ENCODE data around the gene ATG7.

The ATG7 gene

DNA sequence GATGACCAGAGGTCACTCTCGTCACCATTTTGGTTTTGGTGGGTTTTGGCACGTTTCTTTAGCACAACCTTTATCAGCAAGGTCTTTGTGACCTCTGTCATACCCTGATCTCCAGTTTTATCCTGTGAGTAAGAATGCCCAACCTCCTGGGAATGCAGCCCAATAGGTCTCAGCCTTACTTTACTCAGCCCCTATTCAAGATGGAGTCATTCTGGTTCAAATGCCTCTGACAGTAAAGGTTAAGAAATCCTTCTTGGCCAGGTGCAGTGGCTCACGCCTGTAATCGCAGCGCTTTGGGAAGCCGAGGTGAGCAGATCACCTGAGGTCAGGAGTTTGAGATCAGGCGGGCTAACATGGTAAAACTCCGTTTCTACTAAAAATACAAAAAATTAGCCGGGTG is 3.2 kb upstream of the ATG7 start:
- DNase-seq (ENCODE audit: low read depth in 2 of 2) = no peak
- no peak overlapping the region for H3K4me3 ChIP-seq (replicated peaks in 1 of 2; ENCODE audit: low read depth in 2 of 2, low read length in 2 of 2)
- TF ChIP-seq, protein P1, sequence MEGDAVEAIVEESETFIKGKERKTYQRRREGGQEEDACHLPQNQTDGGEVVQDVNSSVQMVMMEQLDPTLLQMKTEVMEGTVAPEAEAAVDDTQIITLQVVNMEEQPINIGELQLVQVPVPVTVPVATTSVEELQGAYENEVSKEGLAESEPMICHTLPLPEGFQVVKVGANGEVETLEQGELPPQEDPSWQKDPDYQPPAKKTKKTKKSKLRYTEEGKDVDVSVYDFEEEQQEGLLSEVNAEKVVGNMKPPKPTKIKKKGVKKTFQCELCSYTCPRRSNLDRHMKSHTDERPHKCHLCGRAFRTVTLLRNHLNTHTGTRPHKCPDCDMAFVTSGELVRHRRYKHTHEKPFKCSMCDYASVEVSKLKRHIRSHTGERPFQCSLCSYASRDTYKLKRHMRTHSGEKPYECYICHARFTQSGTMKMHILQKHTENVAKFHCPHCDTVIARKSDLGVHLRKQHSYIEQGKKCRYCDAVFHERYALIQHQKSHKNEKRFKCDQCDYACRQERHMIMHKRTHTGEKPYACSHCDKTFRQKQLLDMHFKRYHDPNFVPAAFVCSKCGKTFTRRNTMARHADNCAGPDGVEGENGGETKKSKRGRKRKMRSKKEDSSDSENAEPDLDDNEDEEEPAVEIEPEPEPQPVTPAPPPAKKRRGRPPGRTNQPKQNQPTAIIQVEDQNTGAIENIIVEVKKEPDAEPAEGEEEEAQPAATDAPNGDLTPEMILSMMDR (IDR thresholded peaks at IDR 0.05; ENCODE audit: low read depth, low read length) = no peak

DNA sequence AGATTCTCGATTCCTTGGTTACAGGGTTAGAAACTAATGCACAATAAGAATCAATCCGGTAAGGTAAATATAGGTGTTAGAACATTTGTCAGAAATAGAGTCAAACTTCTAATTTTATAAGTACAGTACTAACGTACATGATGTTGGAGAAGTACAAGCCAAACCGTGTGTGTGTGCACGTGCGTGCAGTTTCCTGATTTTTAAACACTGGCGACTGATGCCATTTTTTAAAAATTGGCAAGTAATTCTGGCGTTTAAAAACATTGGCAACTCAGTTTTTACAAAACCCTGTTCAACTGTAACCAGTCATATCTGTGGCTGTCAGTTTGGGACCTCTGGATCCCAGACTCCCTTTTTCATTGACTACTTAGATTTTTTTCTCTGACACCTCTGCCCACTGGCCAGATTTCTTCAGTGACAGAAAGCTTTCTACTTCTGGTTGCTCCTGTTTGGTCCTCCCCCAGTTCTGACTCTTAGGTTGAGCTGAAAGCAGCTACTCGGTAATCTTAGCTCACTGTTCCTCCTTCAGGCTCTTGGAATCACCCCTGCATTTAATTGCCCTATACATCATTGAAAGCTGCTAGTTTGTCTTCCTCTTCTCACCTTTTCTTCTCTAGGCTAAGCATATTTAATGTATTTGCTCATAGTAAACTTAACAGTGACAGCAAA is 843 bp downstream of the ATG7 start:
- DNase-seq (ENCODE audit: low read depth in 2 of 2) = peak in 1 of 2 donors; percentile 31

DNA sequence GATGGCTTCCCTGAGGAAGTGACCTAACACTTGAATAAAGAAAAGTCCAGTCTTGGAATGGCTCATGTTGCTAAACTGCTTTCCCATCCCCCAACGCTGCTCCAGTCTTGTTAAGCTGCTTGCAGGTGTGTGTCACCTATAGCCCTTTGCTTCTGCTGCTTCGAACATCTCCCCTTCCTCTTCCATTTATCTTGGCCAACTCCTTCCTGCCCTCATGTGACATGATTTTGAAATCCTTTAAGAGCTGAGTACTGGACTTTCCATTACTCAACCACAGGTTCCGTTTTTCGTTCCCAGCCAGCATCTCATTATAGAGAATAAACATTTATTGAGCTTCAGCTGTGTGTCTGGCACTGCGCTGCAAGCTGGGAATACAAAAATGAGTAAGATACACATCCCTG is 1.7 kb downstream of the ATG7 start:
- H3K4me3 ChIP-seq (replicated peaks in 1 of 2; ENCODE audit: low read depth in 2 of 2, low read length in 2 of 2) = no peak overlapping the region
- DNase-seq (ENCODE audit: low read depth in 2 of 2) = no peak
- TF ChIP-seq, protein P1 (IDR thresholded peaks at IDR 0.05; ENCODE audit: low read depth, low read length) = no peak

More for the DNA sequence above, 843 bp downstream of the ATG7 start:
- TF ChIP-seq, protein P1 (IDR thresholded peaks at IDR 0.05; ENCODE audit: low read depth, low read length) = no peak
- peak overlapping the region; percentile 92 for H3K4me3 ChIP-seq (replicated peaks in 1 of 2; ENCODE audit: low read depth in 2 of 2, low read length in 2 of 2)

DNA sequence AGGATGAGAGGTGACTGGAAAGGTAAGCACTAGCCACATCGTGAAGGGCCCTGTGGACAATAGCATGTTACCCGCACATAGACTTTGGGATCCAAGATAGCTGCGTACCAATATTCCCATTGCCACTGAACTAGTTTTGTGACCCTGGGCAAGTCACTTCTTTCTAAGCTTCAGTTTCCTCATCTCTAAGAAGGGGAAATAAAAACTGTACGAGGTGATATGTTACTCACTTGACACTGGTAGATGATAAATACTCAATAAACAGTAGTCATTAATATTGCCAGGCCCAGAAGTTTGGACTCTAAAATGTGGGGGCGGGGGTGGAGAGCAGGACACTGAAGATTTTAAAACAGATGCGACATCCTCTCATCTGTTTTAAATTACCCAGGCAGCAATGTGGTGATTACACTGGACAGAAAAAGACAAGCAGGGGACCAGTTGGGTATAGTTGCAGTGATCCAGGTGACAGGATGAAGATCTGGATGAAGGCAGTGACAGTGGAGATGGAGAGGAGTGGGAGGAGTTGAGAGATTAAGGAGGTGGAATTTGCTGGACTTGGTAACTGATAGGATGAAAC is 2.5 kb downstream of the ATG7 start:
- H3K4me3 ChIP-seq (replicated peaks in 1 of 2; ENCODE audit: low read depth in 2 of 2, low read length in 2 of 2) = no peak overlapping the region

DNA sequence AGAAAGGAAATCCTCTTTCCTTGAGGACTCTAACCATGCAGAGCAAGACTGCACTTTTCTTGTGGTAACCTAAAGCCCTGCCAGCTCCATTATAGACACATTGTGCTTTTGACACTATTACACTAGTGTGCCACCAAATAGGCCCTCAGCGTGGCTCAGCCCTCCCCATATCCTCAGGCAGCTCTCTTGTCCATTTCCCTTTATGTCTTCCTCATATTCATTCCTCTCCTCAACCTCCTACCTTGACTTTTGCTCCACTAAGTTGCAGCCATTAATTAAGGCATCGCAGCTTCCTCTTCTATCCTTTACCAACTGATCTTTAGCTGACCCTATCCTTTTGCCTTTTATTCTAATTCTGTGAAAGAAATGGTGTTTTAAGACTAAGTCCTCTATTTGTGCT is 3.7 kb downstream of the ATG7 start:
- no peak for DNase-seq (ENCODE audit: low read depth in 2 of 2)
- TF ChIP-seq, protein P1 (IDR thresholded peaks at IDR 0.05; ENCODE audit: low read depth, low read length) = no peak
- H3K4me3 ChIP-seq (replicated peaks in 1 of 2; ENCODE audit: low read depth in 2 of 2, low read length in 2 of 2) = no peak overlapping the region

More for the DNA sequence above, 2.5 kb downstream of the ATG7 start:
- DNase-seq (ENCODE audit: low read depth in 2 of 2) = no peak
- TF ChIP-seq, protein P1 (IDR thresholded peaks at IDR 0.05; ENCODE audit: low read depth, low read length) = no peak

DNA sequence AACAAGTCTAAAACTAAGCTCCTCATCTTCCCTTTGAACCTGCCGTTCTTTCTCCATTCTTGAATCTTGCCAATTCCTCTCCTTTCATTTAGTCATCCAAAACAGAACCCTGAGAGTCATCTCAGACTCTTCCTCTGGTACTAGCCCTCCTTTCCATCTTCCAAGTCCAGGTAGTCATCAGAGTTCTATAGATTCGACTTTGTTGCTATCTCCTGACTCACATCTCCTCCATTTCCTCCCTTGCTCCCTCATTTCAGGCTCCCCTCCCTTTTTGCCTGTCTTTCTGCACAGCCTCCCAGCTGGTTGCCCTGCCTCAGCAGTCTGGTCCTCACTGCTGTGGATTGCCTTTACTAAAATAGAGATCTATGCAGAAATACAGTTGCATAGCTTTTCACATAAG is 4.7 kb downstream of the ATG7 start:
- no peak overlapping the region for H3K4me3 ChIP-seq (replicated peaks in 1 of 2; ENCODE audit: low read depth in 2 of 2, low read length in 2 of 2)
- TF ChIP-seq, protein P1 (IDR thresholded peaks at IDR 0.05; ENCODE audit: low read depth, low read length) = no peak
- DNase-seq (ENCODE audit: low read depth in 2 of 2) = peak in 1 of 2 donors; percentile 38
